Breast epithelium (tissue), 4 donors: ENCODE measurements around the gene NDUFAB1. TPM values are rescaled to one million over a fixed set of nuclear protein-coding genes. Genes with fewer than 3 reads are reported as not detected.

Source experiments
- DNase-seq, 2 donors: peaks; one replicate each; pipeline ENCODE4 v3.0.0-alpha.2; 2019; ENCODE audit warnings: low spot score in 2 of 2
- H3K27ac ChIP-seq, 2 donors: fragments of 200-600 bp; sonication (generic) in 1 of 2; one replicate each; pipeline ENCODE4 v1.5.1; 2016 to 2019; ENCODE audit warnings: mild to moderate bottlenecking in 1 of 2
- H3K27me3 ChIP-seq, 2 donors: fragments of 200-600 bp; sonication (generic) in 1 of 2; one replicate each; pipeline versions ENCODE4 v1.5.1 to v1.6.0; 2017 to 2019; ENCODE audit warnings: control low read depth in 1 of 2, mild to moderate bottlenecking in 1 of 2
- H3K36me3 ChIP-seq: fragments of 200-600 bp; one replicate; pipeline ENCODE4 v1.5.1; 2019
- H3K4me1 ChIP-seq, 2 donors: fragments of 200-600 bp; sonication (generic); one replicate each; pipeline ENCODE4 v1.5.1; 2016 to 2019; ENCODE audit warnings: control low read depth in 1 of 2
- H3K4me3 ChIP-seq, 3 donors: fragments of 200-600 bp; sonication (generic); 1 replicate in 2 of 3; 2 replicates in 1 of 3; pipeline ENCODE4 v1.5.1; 2016 to 2019; ENCODE audit warnings: mild to moderate bottlenecking in 3 of 3, moderate library complexity in 2 of 3
- H3K9me3 ChIP-seq, 2 donors: fragments of 200-600 bp; sonication (generic) in 1 of 2; one replicate each; pipeline ENCODE4 v1.5.1; 2016 to 2019; ENCODE audit warnings: control low read depth in 1 of 2
- POLR2A ChIP-seq: fragments of 450-650 bp; IDR thresholded peaks from one replicate; pipeline ENCODE4 v1.6.1; 2016; ENCODE audit warnings: antibody characterized with exemption, mild to moderate bottlenecking, moderate library complexity
- POLR2AphosphoS5 ChIP-seq, 3 donors: sonication (generic); formaldehyde crosslinking; IDR thresholded peaks; one replicate each; pipeline ENCODE4 v1.6.1; 2017; ENCODE audit warnings: antibody characterized with exemption in 3 of 3
- intact Hi-C: fragments of 100-400 bp; cut with DNase I; formaldehyde crosslinking; loops from one replicate; pipeline ENCODE4 v1.15.1; 2023; ENCODE audit warnings: low total_unique reads
- total RNA-seq, 3 donors: library from RNA; depleted of rRNA; stranded (reverse); fragments of >200 nt; gene quantifications; one replicate each; pipeline ENCODE4 v1.1.0, GENCODE V29; 2016
- TF ChIP-seq, protein P1 (sequence below), 3 donors: fragments of 450-650 bp; IDR thresholded peaks; one replicate each; pipeline ENCODE4 v1.5.1; 2016 to 2017; ENCODE audit warnings: antibody characterized with exemption in 3 of 3, mild to moderate bottlenecking in 3 of 3, moderate library complexity in 3 of 3

NDUFAB1 gene
- total RNA-seq, 3 donors from 2014 or later, result 59.4 to 75.1 (median 64.6) TPM

DNA sequence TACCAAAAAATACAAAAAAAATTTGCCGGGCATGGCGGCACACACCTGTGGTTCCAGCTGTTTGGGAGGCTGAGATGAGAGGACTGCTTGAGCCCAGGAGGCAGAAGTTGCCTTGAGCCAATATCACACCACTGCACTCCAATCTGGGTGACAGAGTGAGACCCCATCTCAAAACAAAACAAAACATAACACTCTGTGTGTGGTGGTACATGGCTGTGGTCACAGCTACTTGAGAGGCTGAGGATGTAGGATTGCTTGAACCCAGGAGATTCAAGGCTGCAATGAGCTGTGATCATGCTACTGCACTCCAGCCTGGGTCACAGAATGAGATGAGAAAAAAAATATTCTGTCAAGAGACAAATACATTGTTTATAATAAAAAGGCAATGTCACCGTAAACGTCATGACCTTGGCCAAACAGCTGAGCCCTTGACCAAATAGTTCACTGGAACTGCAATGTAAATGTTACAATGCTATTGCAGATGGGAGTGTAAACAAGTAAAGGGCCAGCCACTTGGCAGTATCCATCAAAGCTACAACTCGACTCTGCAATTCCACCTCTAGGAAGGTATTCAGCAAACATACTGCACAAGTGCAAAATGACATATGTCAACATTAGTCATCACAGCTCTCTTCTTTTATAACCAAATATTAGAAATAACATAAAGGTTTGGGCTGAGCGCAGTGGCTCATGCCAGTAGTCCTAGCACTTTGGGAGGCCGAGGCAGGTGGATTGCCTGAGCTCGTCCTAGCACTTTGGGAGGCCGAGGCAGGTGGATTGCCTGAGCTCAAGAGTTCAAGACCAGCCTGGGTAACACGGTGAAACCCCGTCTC lies 55.9 kb downstream of the NDUFAB1 start:
- TF ChIP-seq, protein P1, sequence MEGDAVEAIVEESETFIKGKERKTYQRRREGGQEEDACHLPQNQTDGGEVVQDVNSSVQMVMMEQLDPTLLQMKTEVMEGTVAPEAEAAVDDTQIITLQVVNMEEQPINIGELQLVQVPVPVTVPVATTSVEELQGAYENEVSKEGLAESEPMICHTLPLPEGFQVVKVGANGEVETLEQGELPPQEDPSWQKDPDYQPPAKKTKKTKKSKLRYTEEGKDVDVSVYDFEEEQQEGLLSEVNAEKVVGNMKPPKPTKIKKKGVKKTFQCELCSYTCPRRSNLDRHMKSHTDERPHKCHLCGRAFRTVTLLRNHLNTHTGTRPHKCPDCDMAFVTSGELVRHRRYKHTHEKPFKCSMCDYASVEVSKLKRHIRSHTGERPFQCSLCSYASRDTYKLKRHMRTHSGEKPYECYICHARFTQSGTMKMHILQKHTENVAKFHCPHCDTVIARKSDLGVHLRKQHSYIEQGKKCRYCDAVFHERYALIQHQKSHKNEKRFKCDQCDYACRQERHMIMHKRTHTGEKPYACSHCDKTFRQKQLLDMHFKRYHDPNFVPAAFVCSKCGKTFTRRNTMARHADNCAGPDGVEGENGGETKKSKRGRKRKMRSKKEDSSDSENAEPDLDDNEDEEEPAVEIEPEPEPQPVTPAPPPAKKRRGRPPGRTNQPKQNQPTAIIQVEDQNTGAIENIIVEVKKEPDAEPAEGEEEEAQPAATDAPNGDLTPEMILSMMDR (IDR thresholded peaks at IDR 0.05), result no peak
- TF ChIP-seq POLR2AphosphoS5 (IDR thresholded peaks at IDR 0.05) (no peak), POLR2A (no peak)
- Histone ChIP-seq H3K4me3 (no peak overlapping the region), H3K9me3 (no peaks in the 10 kb centered on the region), H3K36me3 (peaks cover 7% of the 10 kb centered on the region), H3K27me3 (no peaks in the 10 kb centered on the region), H3K27ac (no peak overlapping the region), H3K4me1 (no peaks in the 10 kb centered on the region)
- intact Hi-C loops, result no loop called here
- no peak for DNase-seq

DNA sequence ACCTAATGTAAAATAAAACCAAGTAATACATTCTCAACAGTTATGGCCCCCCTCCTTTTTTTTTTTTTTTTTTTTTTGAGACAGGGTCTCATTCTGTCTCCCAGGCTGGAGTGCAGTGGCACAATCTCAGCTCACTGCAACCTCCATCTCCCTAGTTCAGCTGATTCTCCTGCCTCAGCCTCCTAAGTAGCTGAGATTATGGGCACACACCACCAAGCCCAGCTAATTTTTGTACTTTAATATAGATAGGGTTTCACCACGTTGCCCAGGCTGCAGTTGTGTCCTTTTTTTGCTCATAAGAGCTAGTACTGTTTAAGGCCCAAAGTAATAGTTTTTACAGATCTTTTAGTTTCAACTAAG lies 57.2 kb downstream of the NDUFAB1 start:
- H3K27me3 ChIP-seq, result no peaks in the 10 kb centered on the region
- H3K36me3 ChIP-seq, result peaks cover under 1% of the 10 kb centered on the region
- no peak overlapping the region for H3K27ac ChIP-seq
- H3K9me3 ChIP-seq, result no peaks in the 10 kb centered on the region
- TF ChIP-seq, protein P1 (IDR thresholded peaks at IDR 0.05), result no peak
- no peak for TF ChIP-seq POLR2AphosphoS5 (IDR thresholded peaks at IDR 0.05)
- no peak for TF ChIP-seq POLR2A
- DNase-seq, result no peak
- intact Hi-C loops, result no loop called here
- no peak overlapping the region for H3K4me3 ChIP-seq
- no peaks in the 10 kb centered on the region for H3K4me1 ChIP-seq

DNA sequence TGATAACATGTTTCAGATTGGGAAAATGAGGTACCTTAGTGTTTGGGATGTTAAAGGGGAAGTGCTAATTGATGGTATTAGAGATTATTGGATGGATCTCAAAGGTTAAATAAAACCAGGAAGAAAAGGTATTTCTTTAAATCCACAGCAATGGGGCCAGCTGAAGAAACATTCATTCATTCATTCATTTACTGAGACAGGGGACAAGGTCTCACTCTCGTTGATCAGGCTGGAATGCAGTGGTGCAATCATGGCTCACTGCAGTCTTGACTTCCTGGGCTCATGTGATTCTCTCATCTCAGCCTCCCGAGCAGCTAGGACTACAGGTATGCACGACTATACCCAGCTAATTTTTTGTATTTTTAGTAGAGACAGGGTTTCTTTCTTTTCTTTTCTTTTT lies 58.7 kb downstream of the NDUFAB1 start:
- Histone ChIP-seq H3K4me1 (no peaks in the 10 kb centered on the region), H3K4me3 (no peak overlapping the region), H3K27ac (no peak overlapping the region), H3K36me3 (no peaks in the 10 kb centered on the region), H3K9me3 (no peaks in the 10 kb centered on the region), H3K27me3 (no peaks in the 10 kb centered on the region)
- DNase-seq, result no peak
- no peak for TF ChIP-seq POLR2A
- TF ChIP-seq, protein P1 (IDR thresholded peaks at IDR 0.05), result no peak
- TF ChIP-seq POLR2AphosphoS5 (IDR thresholded peaks at IDR 0.05), result no peak
- intact Hi-C loops, result no loop called here

DNA sequence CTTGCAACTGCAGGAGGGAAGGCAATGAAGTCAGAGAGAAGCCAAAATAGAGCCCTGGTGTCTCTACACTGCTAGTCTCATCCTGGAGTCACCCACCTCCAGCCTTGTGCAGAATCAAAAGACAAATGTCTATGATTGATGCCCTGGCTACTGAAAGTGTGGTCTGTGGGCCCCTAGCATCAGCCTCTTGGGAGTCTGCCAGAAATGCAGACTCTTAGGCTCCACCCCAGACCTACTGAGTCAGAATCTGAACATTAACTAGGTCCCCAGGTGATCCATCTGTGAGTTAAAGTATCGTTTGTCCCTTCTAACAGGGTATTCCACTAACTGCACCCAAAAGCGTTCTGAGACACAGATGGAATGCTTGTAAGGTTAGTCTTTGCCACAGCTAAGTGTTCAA lies 60.2 kb downstream of the NDUFAB1 start:
- no peak for DNase-seq
- Histone ChIP-seq H3K27ac (no peak overlapping the region), H3K27me3 (no peaks in the 10 kb centered on the region), H3K9me3 (no peaks in the 10 kb centered on the region), H3K4me1 (no peaks in the 10 kb centered on the region), H3K36me3 (no peaks in the 10 kb centered on the region), H3K4me3 (no peak overlapping the region)
- intact Hi-C loops, result no loop called here
- TF ChIP-seq POLR2AphosphoS5 (IDR thresholded peaks at IDR 0.05) (no peak), POLR2A (no peak)
- TF ChIP-seq, protein P1 (IDR thresholded peaks at IDR 0.05), result no peak
